H4 (cell line): ENCODE results near the gene DLGAP3. TPM values are rescaled to one million over a fixed set of nuclear protein-coding genes. Genes with fewer than 3 reads are reported as not detected.
"Not testable (repeated sequence)": the region's sequence is repeated elsewhere in the genome, so short reads cannot be mapped to it uniquely, and the experiment has no call there.

Source experiments
- DNase-seq: peaks from one replicate; pipeline ENCODE4 v3.0.0-alpha.2; 2015; ENCODE audit warnings: low spot score
- total RNA-seq: library from RNA; depleted of rRNA; stranded (reverse); fragments of >200 nt; shearing (Covaris generic); gene quantifications from 2 replicates; pipeline ENCODE4 v1.2.3, GENCODE V29; 2014; rRNA removed

Gene DLGAP3
- total RNA-seq = 0.04 TPM in 1 of 2 replicates, not detected in the other

GRCh38 chr1:34929497-34929852, at the start of gene DLGAP3:
DLGAP3 (minus strand) TSS chr1:34929650; CDS start chr1:34905383, 24,267 bp downstream.
- DNase-seq = no peak

- DNase-seq = no peak
Observed at GRCh38 chr1:34978921-34979320, 49.5 kb upstream of the DLGAP3 start.

GRCh38 chr1:34977858-34978257, 48.4 kb upstream of the DLGAP3 start:
- DNase-seq = no peak

GRCh38 chr1:34977210-34977471, 47.7 kb upstream of the DLGAP3 start:
- no peak for DNase-seq

GRCh38 chr1:34976384-34977209, 47.1 kb upstream of the DLGAP3 start:
- DNase-seq = no peak

GRCh38 chr1:34975771-34976170, 46.3 kb upstream of the DLGAP3 start:
- no peak for DNase-seq

GRCh38 chr1:34975338-34975737, 45.9 kb upstream of the DLGAP3 start:
- no peak for DNase-seq

- no peak for DNase-seq
Observed at GRCh38 chr1:34974626-34975025, 45.2 kb upstream of the DLGAP3 start.

- DNase-seq = no peak
Observed at GRCh38 chr1:34973326-34973725, 43.9 kb upstream of the DLGAP3 start.

- no peak for DNase-seq
Observed at GRCh38 chr1:34970829-34971228, 41.4 kb upstream of the DLGAP3 start.

GRCh38 chr1:34970220-34970735, 40.8 kb upstream of the DLGAP3 start:
- DNase-seq = no peak

- DNase-seq = not testable (repeated sequence)
Observed at GRCh38 chr1:34968297-34968696, 38.8 kb upstream of the DLGAP3 start.

GRCh38 chr1:34967672-34968071, 38.2 kb upstream of the DLGAP3 start:
- DNase-seq = not testable (repeated sequence)

GRCh38 chr1:34965597-34965996, 36.1 kb upstream of the DLGAP3 start:
- no peak for DNase-seq

- no peak for DNase-seq
Observed at GRCh38 chr1:34950428-34950827, 21.0 kb upstream of the DLGAP3 start.

- not testable (repeated sequence) for DNase-seq
Observed at GRCh38 chr1:34948739-34949138, 19.3 kb upstream of the DLGAP3 start.

GRCh38 chr1:34947641-34948314, 18.3 kb upstream of the DLGAP3 start:
- not testable (repeated sequence) for DNase-seq

GRCh38 chr1:34946211-34946610, 16.8 kb upstream of the DLGAP3 start:
- DNase-seq = no peak

- DNase-seq = not testable (repeated sequence)
Observed at GRCh38 chr1:34941798-34942197, 12.3 kb upstream of the DLGAP3 start.

- no peak for DNase-seq
Observed at GRCh38 chr1:34930702-34931071, 1.2 kb upstream of the DLGAP3 start.

GRCh38 chr1:34929853-34930701, 627 bp upstream of the DLGAP3 start:
- DNase-seq = no peak
